Left ventricle myocardium inferior (tissue), 1 donor: ENCODE results near the gene VSX1. TPM values are rescaled to one million over a fixed set of nuclear protein-coding genes. Genes with fewer than 3 reads are reported as not detected.

Source experiments
- DNase-seq: peaks from one replicate; pipeline ENCODE4 v3.0.0-alpha.2; 2020
- H3K27ac ChIP-seq: fragments of 200-600 bp; replicated peaks from 2 replicates; pipeline ENCODE4 v1.8.0; 2021
- H3K27me3 ChIP-seq: fragments of 200-600 bp; 2 replicates; pipeline ENCODE4 v1.8.0; 2021; ENCODE audit warnings: low read depth
- H3K36me3 ChIP-seq: fragments of 200-600 bp; 2 replicates; pipeline ENCODE4 v1.8.0; 2021
- H3K4me1 ChIP-seq: fragments of 200-600 bp; 2 replicates; pipeline ENCODE4 v1.8.0; 2021
- H3K4me3 ChIP-seq: fragments of 200-600 bp; 2 replicates; pipeline ENCODE4 v1.8.0; 2021; ENCODE audit warnings: mild to moderate bottlenecking, moderate library complexity
- H3K9me3 ChIP-seq: fragments of 200-600 bp; replicated peaks from 2 replicates; pipeline ENCODE4 v1.8.0; 2021
- CTCF ChIP-seq: fragments of 200-600 bp; IDR thresholded peaks from 2 replicates; pipeline ENCODE4 v1.8.0; 2021; ENCODE audit warnings: antibody characterized with exemption, mild to moderate bottlenecking, borderline replicate concordance
- intact Hi-C: fragments of 100-400 bp; cut with micrococcal nuclease; formaldehyde crosslinking; loops from one replicate; pipeline ENCODE4 v1.11.0; 2022
- total RNA-seq: library from RNA; stranded (reverse); fragmentation: NEBNext Ultra II Directional; extraction: Animal tissue kit (Norgen Biotek cat#: 25700); gene quantifications from one replicate; pipeline ENCODE4 v1.2.1, GENCODE V29; 2021
- donor health status: DM: no; HTN: yes; CAD: no; lungs with severe emphysema.

Gene VSX1
- total RNA-seq, 1 donor from 2014 or later: 0.33 TPM

DNA sequence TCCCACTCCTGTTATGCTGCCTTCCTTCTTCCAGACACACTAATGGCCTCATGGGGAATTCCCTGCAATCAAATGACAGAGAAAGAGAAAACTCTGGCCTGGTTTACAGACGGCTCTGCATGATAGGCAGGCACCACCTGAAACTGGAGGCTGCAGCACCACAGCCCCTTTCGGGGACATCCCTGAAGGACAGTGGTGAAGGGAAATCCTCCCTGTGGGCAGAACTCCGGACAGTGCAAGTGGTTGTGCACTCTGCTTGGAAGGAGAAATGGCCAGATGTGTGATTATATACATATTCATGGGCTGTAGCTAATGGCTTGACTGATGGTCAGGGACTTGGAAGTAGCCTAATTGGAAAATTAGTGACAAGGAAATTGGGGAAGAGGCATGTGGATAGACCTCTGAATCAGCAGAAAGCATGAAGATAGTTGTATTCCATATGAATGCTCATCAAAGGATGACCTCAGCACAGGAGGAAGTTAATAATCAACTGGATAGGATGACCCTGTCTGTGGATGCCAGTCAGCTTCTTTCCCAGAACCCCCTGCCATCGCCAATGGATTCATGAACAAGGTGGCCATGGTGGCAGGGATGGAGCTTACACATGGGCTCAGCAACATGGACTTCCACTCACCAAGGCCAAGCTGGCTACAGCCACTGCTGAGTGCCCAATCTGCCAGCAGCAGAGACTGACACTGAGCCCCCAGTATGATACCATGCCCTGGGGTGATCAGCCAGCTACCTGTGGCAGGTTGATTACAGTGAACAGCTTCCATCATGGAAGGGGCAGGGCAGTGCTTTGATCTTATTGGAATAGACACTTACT is 44.5 kb upstream of the VSX1 start:
- Histone ChIP-seq H3K27me3 (peaks cover 9% of the 10 kb centered on the region), H3K9me3 (peaks cover 7% of the 10 kb centered on the region), H3K36me3 (no peaks in the 10 kb centered on the region), H3K4me3 (no peak overlapping the region), H3K4me1 (no peaks in the 10 kb centered on the region), H3K27ac (no peak overlapping the region)
- intact Hi-C loops: no loop called here
- no peak for DNase-seq
- no peak for TF ChIP-seq CTCF

- no peak for TF ChIP-seq CTCF
- H3K27me3 ChIP-seq: peaks cover 1% of the 10 kb centered on the region
Observed at GRCh38 chr20:25125636-25126035, 43.7 kb upstream of the VSX1 start.

GRCh38 chr20:25120920-25121319 is 39.0 kb upstream of the VSX1 start:
- no peak for TF ChIP-seq CTCF
- Histone ChIP-seq H3K4me3 (no peak overlapping the region), H3K27me3 (peaks cover 10% of the 10 kb centered on the region), H3K36me3 (no peaks in the 10 kb centered on the region), H3K27ac (no peak overlapping the region), H3K9me3 (no peaks in the 10 kb centered on the region), H3K4me1 (peaks cover 9% of the 10 kb centered on the region)
- no peak for DNase-seq
- intact Hi-C loops: no loop called here

More at GRCh38 chr20:25125636-25126035, 43.7 kb upstream of the VSX1 start:
- Histone ChIP-seq H3K4me3 (no peak overlapping the region), H3K36me3 (no peaks in the 10 kb centered on the region), H3K9me3 (peaks cover 7% of the 10 kb centered on the region), H3K27ac (no peak overlapping the region), H3K4me1 (no peaks in the 10 kb centered on the region)
- intact Hi-C loops: no loop called here
- no peak for DNase-seq

GRCh38 chr20:25120457-25120856 is 38.5 kb upstream of the VSX1 start:
- peaks cover 9% of the 10 kb centered on the region for H3K4me1 ChIP-seq
- H3K4me3 ChIP-seq: no peak overlapping the region
- peaks cover 11% of the 10 kb centered on the region for H3K27me3 ChIP-seq
- DNase-seq: no peak
- intact Hi-C loops: no loop called here
- H3K9me3 ChIP-seq: no peaks in the 10 kb centered on the region
- H3K27ac ChIP-seq: no peak overlapping the region
- no peaks in the 10 kb centered on the region for H3K36me3 ChIP-seq
- TF ChIP-seq CTCF: no peak

GRCh38 chr20:25118529-25118928 is 36.6 kb upstream of the VSX1 start:
- no peak for DNase-seq
- peaks cover 9% of the 10 kb centered on the region for H3K4me1 ChIP-seq
- TF ChIP-seq CTCF: no peak
- no peak overlapping the region for H3K4me3 ChIP-seq
- H3K27me3 ChIP-seq: peaks cover 24% of the 10 kb centered on the region
- no peaks in the 10 kb centered on the region for H3K9me3 ChIP-seq
- no peaks in the 10 kb centered on the region for H3K36me3 ChIP-seq
- H3K27ac ChIP-seq: no peak overlapping the region
- intact Hi-C loops: no loop called here
